A673 (cell line): ENCODE data around the gene ANKHD1. TPM values are rescaled to one million over a fixed set of nuclear protein-coding genes. Genes with fewer than 3 reads are reported as not detected.

Experiments used
- BruUV-seq: library from RNA; stranded (reverse); fragments of 400-500 nt; replicated peaks from 2 replicates; lab custom pipeline; 2021; lab: Mats Ljungman, UMichigan
- CTCF ChIA-PET: fragments of 300-600 bp; sonication (Branson Sonifier 250); formaldehyde crosslinking; loops from one replicate; lab custom pipeline; 2022; ENCODE audit warnings: antibody characterized with exemption; lab: Charles Lee
- POLR2A ChIA-PET: fragments of 300-600 bp; sonication (Branson Sonifier 250); formaldehyde crosslinking; loops from one replicate; lab custom pipeline; 2022; ENCODE audit warnings: antibody characterized with exemption; ENCODE audit not compliant: low non-redundant PET; lab: Charles Lee
- DNase-seq: peaks from one replicate; pipeline ENCODE4 v3.0.0-alpha.2; 2015; ENCODE audit warnings: low spot score
- H3K27ac ChIP-seq: fragments of 200-600 bp; sonication (generic); 2 replicates; pipeline ENCODE4 v1.5.1; 2016; ENCODE audit warnings: mixed run types, low read depth, mild to moderate bottlenecking, mixed read lengths, antibody characterized with exemption, low read length; ENCODE audit not compliant: poor library complexity, severe bottlenecking
- H3K27me3 ChIP-seq: fragments of 200-600 bp; sonication (generic); replicated peaks from 2 replicates; pipeline ENCODE4 v1.6.1; 2017; ENCODE audit warnings: mixed run types, low read depth, mild to moderate bottlenecking, mixed read lengths, antibody characterized with exemption, low read length; ENCODE audit not compliant: insufficient read depth, poor library complexity
- H3K36me3 ChIP-seq: fragments of 200-600 bp; sonication (generic); 2 replicates; pipeline ENCODE4 v1.6.1; 2016; ENCODE audit warnings: mixed run types, mild to moderate bottlenecking, mixed read lengths, antibody characterized with exemption, low read length; ENCODE audit not compliant: insufficient read depth, poor library complexity, severe bottlenecking
- H3K4me1 ChIP-seq: fragments of 200-600 bp; sonication (generic); 2 replicates; pipeline ENCODE4 v1.6.1; 2017; ENCODE audit warnings: mixed run types, mild to moderate bottlenecking, mixed read lengths, antibody characterized with exemption, low read length; ENCODE audit not compliant: insufficient read depth, poor library complexity, severe bottlenecking
- H3K4me3 ChIP-seq: fragments of 200-600 bp; sonication (generic); 2 replicates; pipeline ENCODE4 v1.5.1; 2016; ENCODE audit warnings: low read depth, mixed run types, mild to moderate bottlenecking, mixed read lengths, low read length; ENCODE audit not compliant: poor library complexity, severe bottlenecking
- H3K9me3 ChIP-seq: fragments of 200-600 bp; sonication (generic); 2 replicates; pipeline ENCODE4 v1.6.1; 2016; ENCODE audit warnings: mixed run types, low read depth, mild to moderate bottlenecking, mixed read lengths, antibody characterized with exemption, low read length; ENCODE audit not compliant: poor library complexity, severe bottlenecking
- EZH2 ChIP-seq: fragments of 200-600 bp; sonication (generic); IDR thresholded peaks from 2 replicates; pipeline ENCODE4 v1.6.1; 2017; ENCODE audit warnings: borderline replicate concordance, low read depth, mild to moderate bottlenecking, mixed read lengths, antibody characterized with exemption, low read length; ENCODE audit not compliant: poor library complexity, severe bottlenecking
- intact Hi-C: fragments of 100-400 bp; cut with micrococcal nuclease; formaldehyde crosslinking; loops from one replicate; pipeline ENCODE4 v1.10.0; 2022; ENCODE audit not compliant: unreplicated experiment
- total RNA-seq: library from RNA; stranded (reverse); gene quantifications from 2 replicates; pipeline ENCODE4 v1.2.3, GENCODE V29; 2021
- TF ChIP-seq, protein P1 (sequence below): fragments of 300-800, 200-600 bp; sonication (generic); conservative IDR thresholded peaks from 2 replicates; pipeline ENCODE4 v1.5.1; 2017; ENCODE audit warnings: low read depth, mild to moderate bottlenecking, antibody characterized with exemption, low read length, moderate library complexity, mixed read lengths

Gene ANKHD1
- total RNA-seq, 1 experiment from 2014 or later: 169 TPM

GRCh38 chr5:140565024-140565779 lies 163.6 kb downstream of the ANKHD1 start:
- BruUV-seq: TSS peak; percentile 80
- peaks cover 21% of the 10 kb centered on the region for H3K36me3 ChIP-seq
- H3K27me3 ChIP-seq: no peaks in the 10 kb centered on the region
- peak overlapping the region; percentile 66 for H3K4me3 ChIP-seq
- H3K4me1 ChIP-seq: peaks cover 15% of the 10 kb centered on the region
- intact Hi-C loops: no loop called here
- CTCF ChIA-PET: no interaction called here
- peak overlapping the region; percentile 92 for H3K27ac ChIP-seq
- no peak for DNase-seq
- POLR2A ChIA-PET: no interaction called here
- H3K9me3 ChIP-seq: no peaks in the 10 kb centered on the region
- TF ChIP-seq EZH2: no peak

DNA sequence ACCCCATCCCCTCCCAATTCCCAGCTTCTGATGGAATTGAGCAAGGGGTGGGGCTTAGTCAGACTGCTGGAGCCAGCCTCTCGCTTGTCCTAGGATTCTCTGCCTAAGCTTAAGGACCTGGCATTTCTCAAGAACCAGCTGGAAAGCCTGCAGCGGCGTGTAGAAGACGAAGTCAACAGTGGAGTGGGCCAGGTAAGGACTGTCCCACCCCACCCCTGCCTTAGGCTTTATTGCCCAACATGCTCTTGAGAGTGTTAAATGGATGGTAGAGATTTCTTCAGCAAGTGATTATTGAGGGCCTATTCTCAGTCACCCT lies 164.1 kb downstream of the ANKHD1 start:
- Histone ChIP-seq H3K27ac (peak overlapping the region; percentile 92), H3K4me1 (peaks cover 15% of the 10 kb centered on the region), H3K27me3 (no peaks in the 10 kb centered on the region), H3K9me3 (no peaks in the 10 kb centered on the region), H3K4me3 (peak overlapping the region; percentile 66), H3K36me3 (peaks cover 21% of the 10 kb centered on the region)
- TF ChIP-seq EZH2: no peak
- TF ChIP-seq, protein P1, sequence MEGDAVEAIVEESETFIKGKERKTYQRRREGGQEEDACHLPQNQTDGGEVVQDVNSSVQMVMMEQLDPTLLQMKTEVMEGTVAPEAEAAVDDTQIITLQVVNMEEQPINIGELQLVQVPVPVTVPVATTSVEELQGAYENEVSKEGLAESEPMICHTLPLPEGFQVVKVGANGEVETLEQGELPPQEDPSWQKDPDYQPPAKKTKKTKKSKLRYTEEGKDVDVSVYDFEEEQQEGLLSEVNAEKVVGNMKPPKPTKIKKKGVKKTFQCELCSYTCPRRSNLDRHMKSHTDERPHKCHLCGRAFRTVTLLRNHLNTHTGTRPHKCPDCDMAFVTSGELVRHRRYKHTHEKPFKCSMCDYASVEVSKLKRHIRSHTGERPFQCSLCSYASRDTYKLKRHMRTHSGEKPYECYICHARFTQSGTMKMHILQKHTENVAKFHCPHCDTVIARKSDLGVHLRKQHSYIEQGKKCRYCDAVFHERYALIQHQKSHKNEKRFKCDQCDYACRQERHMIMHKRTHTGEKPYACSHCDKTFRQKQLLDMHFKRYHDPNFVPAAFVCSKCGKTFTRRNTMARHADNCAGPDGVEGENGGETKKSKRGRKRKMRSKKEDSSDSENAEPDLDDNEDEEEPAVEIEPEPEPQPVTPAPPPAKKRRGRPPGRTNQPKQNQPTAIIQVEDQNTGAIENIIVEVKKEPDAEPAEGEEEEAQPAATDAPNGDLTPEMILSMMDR: no peak
- POLR2A ChIA-PET: no interaction called here
- CTCF ChIA-PET: no interaction called here
- intact Hi-C loops: no loop called here
- BruUV-seq: no TSS peak
- no peak for DNase-seq

DNA sequence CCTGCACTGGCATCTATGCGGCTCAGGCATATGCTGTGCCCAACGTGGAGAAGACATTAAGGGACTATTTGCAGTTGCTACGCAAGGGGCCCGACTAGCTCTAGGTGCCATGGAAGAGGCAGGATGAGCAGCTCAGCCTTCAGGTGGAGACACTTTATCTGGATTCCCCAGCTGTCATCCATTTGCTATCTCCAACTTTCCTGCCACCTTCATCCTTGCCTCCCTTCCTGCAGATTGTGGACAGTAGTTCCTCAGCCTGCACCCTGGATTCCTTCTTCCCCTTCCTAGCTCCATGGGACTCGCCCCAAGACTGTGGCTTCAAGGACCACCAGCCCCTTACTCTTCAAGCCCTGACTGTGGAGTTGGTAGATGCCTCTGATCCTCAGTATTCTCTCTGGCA lies 165.0 kb downstream of the ANKHD1 start:
- Histone ChIP-seq H3K9me3 (no peaks in the 10 kb centered on the region), H3K27ac (no peak overlapping the region), H3K4me3 (no peak overlapping the region), H3K4me1 (peaks cover 15% of the 10 kb centered on the region), H3K27me3 (no peaks in the 10 kb centered on the region), H3K36me3 (peaks cover 21% of the 10 kb centered on the region)
- no peak for TF ChIP-seq EZH2
- TF ChIP-seq, protein P1: no peak
- no TSS peak for BruUV-seq
- ChIA-PET CTCF (no interaction called here), POLR2A (no interaction called here)
- intact Hi-C loops: no loop called here
- DNase-seq: no peak
